IMR-90 (cell line): ENCODE results near the gene HOGA1. TPM values are rescaled to one million over a fixed set of nuclear protein-coding genes. Genes with fewer than 3 reads are reported as not detected.

Source experiments
- ATAC-seq: fragments of 200-7000 bp; cut with Tn5 transposase; 2 replicates; pipeline ENCODE4 v1.9.1; 2020; ENCODE audit warnings: low read depth, mild to moderate bottlenecking, moderate library complexity
- BruUV-seq: library from RNA; stranded (reverse); fragments of 400-500 nt; replicated peaks from 2 replicates; lab custom pipeline; 2021; lab: Mats Ljungman, UMichigan
- CTCF ChIA-PET: fragments of 300-600 bp; formaldehyde crosslinking; extraction: SDS; loops from one replicate; lab custom pipeline; 2021; ENCODE audit warnings: antibody characterized with exemption; lab: Yijun Ruan, JAX
- POLR2A ChIA-PET: fragments of 300-600 bp; sonication (Branson Sonifier 250); formaldehyde crosslinking; loops from one replicate; lab custom pipeline; 2022; ENCODE audit warnings: antibody characterized with exemption; ENCODE audit not compliant: unreplicated experiment; lab: Charles Lee
- DNase-seq: peaks from one replicate; pipeline ENCODE4 v3.0.0; 2013
- H2AFZ ChIP-seq: replicated peaks from 2 replicates; pipeline ENCODE3; 2013; ENCODE audit warnings: low read length, mild to moderate bottlenecking; ENCODE audit not compliant: poor library complexity
- H2AK5ac ChIP-seq: 2 replicates; pipeline ENCODE4 v1.6.1; 2013; ENCODE audit warnings: low read depth, low read length, inconsistent platforms
- H2AK9ac ChIP-seq: replicated peaks from 2 replicates; pipeline ENCODE3; 2013; ENCODE audit warnings: mild to moderate bottlenecking, low read depth, low read length, moderate library complexity; ENCODE audit not compliant: poor library complexity
- H2BK120ac ChIP-seq: 2 replicates; pipeline ENCODE4 v1.6.1; 2013; ENCODE audit warnings: low read depth, low read length, inconsistent platforms
- H2BK15ac ChIP-seq: 3 replicates; pipeline ENCODE4 v1.6.1; 2013; ENCODE audit warnings: low read depth, low read length, inconsistent platforms
- H2BK20ac ChIP-seq: 2 replicates; pipeline ENCODE4 v1.6.1; 2013; ENCODE audit warnings: low read depth, mild to moderate bottlenecking, inconsistent platforms, low read length, moderate library complexity
- H2BK5ac ChIP-seq: 2 replicates; pipeline ENCODE4 v1.6.1; 2013; ENCODE audit warnings: mild to moderate bottlenecking, low read depth, low read length, inconsistent platforms; ENCODE audit not compliant: poor library complexity, severe bottlenecking
- H3K14ac ChIP-seq: replicated peaks from 2 replicates; pipeline ENCODE4 v1.6.1; 2013; ENCODE audit warnings: low read depth, low read length, inconsistent platforms
- H3K18ac ChIP-seq: 2 replicates; pipeline ENCODE4 v1.6.1; 2013; ENCODE audit warnings: low read depth, low read length, control low read depth
- H3K23ac ChIP-seq: 2 replicates; pipeline ENCODE4 v1.6.1; 2013; ENCODE audit warnings: low read depth, low read length, inconsistent platforms
- H3K27ac ChIP-seq: 2 replicates; pipeline ENCODE4 v1.5.1; 2013; ENCODE audit warnings: mild to moderate bottlenecking, control low read depth, low read length; ENCODE audit not compliant: insufficient read depth
- H3K27me3 ChIP-seq: 2 replicates; pipeline ENCODE4 v1.6.1; 2013; ENCODE audit warnings: low read length; ENCODE audit not compliant: control insufficient read depth, insufficient read depth
- H3K36me3 ChIP-seq: 2 replicates; pipeline ENCODE4 v1.6.1; 2013; ENCODE audit warnings: low read length, mixed read lengths; ENCODE audit not compliant: control insufficient read depth, insufficient read depth
- H3K4ac ChIP-seq: 2 replicates; pipeline ENCODE4 v1.6.1; 2013; ENCODE audit warnings: low read depth, low read length, inconsistent platforms
- H3K4me1 ChIP-seq: 2 replicates; pipeline ENCODE4 v1.6.1; 2013; ENCODE audit warnings: low read length, mixed read lengths; ENCODE audit not compliant: control insufficient read depth, insufficient read depth
- H3K4me2 ChIP-seq: 2 replicates; pipeline ENCODE4 v1.6.1; 2013; ENCODE audit warnings: low read depth, mild to moderate bottlenecking, control low read depth, low read length, moderate library complexity
- H3K4me3 ChIP-seq: 2 replicates; pipeline ENCODE4 v1.5.1; 2013; ENCODE audit warnings: low read depth, mild to moderate bottlenecking, control low read depth, low read length, moderate library complexity; ENCODE audit not compliant: insufficient read depth
- H3K56ac ChIP-seq: 2 replicates; pipeline ENCODE4 v1.6.1; 2013; ENCODE audit warnings: low read length, inconsistent platforms; ENCODE audit not compliant: insufficient read depth; ENCODE audit errors: extremely low read depth
- H3K79me1 ChIP-seq, 2 experiments: 2 replicates each; pipeline ENCODE4 v1.6.1; 2013; ENCODE audit warnings: low read length in 2 of 2, inconsistent platforms in 1 of 2, low read depth in 1 of 2
- H3K9ac ChIP-seq: 2 replicates; pipeline ENCODE4 v1.6.1; 2013; ENCODE audit warnings: low read depth, low read length, control low read depth
- H3K9me1 ChIP-seq: 2 replicates; pipeline ENCODE4 v1.6.1; 2013; ENCODE audit warnings: low read length, inconsistent platforms; ENCODE audit not compliant: insufficient read depth
- H3K9me3 ChIP-seq: 2 replicates; pipeline ENCODE4 v1.6.1; 2013; ENCODE audit warnings: low read length; ENCODE audit not compliant: control insufficient read depth, insufficient read depth
- H4K20me1 ChIP-seq: 2 replicates; pipeline ENCODE4 v1.6.1; 2013; ENCODE audit warnings: low read length, inconsistent platforms; ENCODE audit not compliant: insufficient read depth
- H4K5ac ChIP-seq: 2 replicates; pipeline ENCODE4 v1.6.1; 2013; ENCODE audit warnings: mild to moderate bottlenecking, low read depth, low read length, control low read depth
- H4K8ac ChIP-seq, 2 experiments: 2 replicates each; pipeline ENCODE4 v1.6.1; 2013; ENCODE audit warnings: low read depth in 2 of 2, low read length in 2 of 2, control low read depth in 1 of 2, inconsistent platforms in 1 of 2
- H4K91ac ChIP-seq: 2 replicates; pipeline ENCODE4 v1.6.1; 2013; ENCODE audit warnings: low read depth, low read length, inconsistent platforms; ENCODE audit not compliant: insufficient read depth
- BHLHE40 ChIP-seq: fragments of 150-350 bp; IDR thresholded peaks from 2 replicates; pipeline ENCODE4 v1.6.1; 2016; ENCODE audit warnings: mild to moderate bottlenecking, low read depth, low read length
- CEBPB ChIP-seq: IDR thresholded peaks from 2 replicates; pipeline ENCODE4 v1.6.1; 2012; ENCODE audit warnings: low read depth, low read length, improper control_type of control experiment
- CHD1 ChIP-seq: IDR thresholded peaks from 2 replicates; pipeline ENCODE4 v1.6.1; 2012; ENCODE audit warnings: low read depth, low read length, improper control_type of control experiment
- FOS ChIP-seq: fragments of 150-350 bp; IDR thresholded peaks from 2 replicates; pipeline ENCODE4 v1.6.1; 2016; ENCODE audit warnings: low read depth, low read length
- MAFK ChIP-seq: IDR thresholded peaks from 2 replicates; pipeline ENCODE4 v1.6.1; 2012; ENCODE audit warnings: low read depth, low read length, improper control_type of control experiment
- MXI1 ChIP-seq: IDR thresholded peaks from 2 replicates; pipeline ENCODE4 v1.6.1; 2012; ENCODE audit warnings: low read depth, mild to moderate bottlenecking, low read length, moderate library complexity, borderline replicate concordance
- POLR2A ChIP-seq: IDR thresholded peaks from 2 replicates; pipeline ENCODE4 v1.6.1; 2012; ENCODE audit warnings: mild to moderate bottlenecking, low read depth, low read length
- WGBS, 2 experiments: methylation state at CpG; one replicate each; pipeline versions ENCODE4 v1.1.5 to v1.1.7; 2013; ENCODE audit warnings: missing lambda C conversion rate in 2 of 2; ENCODE audit not compliant: insufficient read length in 1 of 2; ENCODE audit errors: extremely low coverage in 2 of 2; 5-methylcytosine and 5-hydroxymethylcytosine counted together
- dilution Hi-C: fragments of 300-500 bp; cut with HindIII; formaldehyde crosslinking; loops from one replicate; pipeline ENCODE4 v1.14.3; 2018; ENCODE audit warnings: low sequenced_read_pairs; ENCODE audit not compliant: unreplicated experiment
- in situ Hi-C: fragments of 300-500 bp; cut with MboI; formaldehyde crosslinking; loops from 3 replicates; pipeline ENCODE4 v1.14.3; 2019; ENCODE audit warnings: low sequenced_read_pairs, inconsistent platforms, mixed read lengths
- intact Hi-C: fragments of 100-400 bp; cut with micrococcal nuclease; formaldehyde crosslinking; loops from 2 replicates; pipeline ENCODE4 v1.10.0; 2022
- polyA plus RNA-seq, 3 experiments: library from polyadenylated mRNA; depleted of rRNA; stranded (reverse); fragments of >200 nt; gene quantifications; 2 replicates each; pipeline ENCODE4 v1.2.3, GENCODE V29; 2012; ENCODE audit warnings: low replicate concordance in 1 of 3
- total RNA-seq: library from RNA; depleted of rRNA; stranded (reverse); fragments of >200 nt; gene quantifications from 2 replicates; pipeline ENCODE4 v1.2.3, GENCODE V29; 2012
- TF ChIP-seq, protein P1 (sequence below): conservative IDR thresholded peaks from 2 replicates; pipeline ENCODE4 v1.5.1; 2012; ENCODE audit warnings: mild to moderate bottlenecking, low read depth, low read length, improper control_type of control experiment
- TF ChIP-seq, protein P2 (sequence below): fragments of 150-350 bp; IDR thresholded peaks from 2 replicates; pipeline ENCODE4 v1.6.1; 2017; ENCODE audit warnings: mild to moderate bottlenecking, antibody characterized with exemption, low read length, low read depth
- TF ChIP-seq, protein P3 (sequence below): fragments of 150-350 bp; IDR thresholded peaks from 2 replicates; pipeline ENCODE4 v1.6.1; 2016; ENCODE audit warnings: low read depth, mild to moderate bottlenecking, low read length, moderate library complexity, borderline replicate concordance

The HOGA1 gene
- total and polyA plus RNA-seq, 2 of the 4 experiments (the other 2 are of a cell fraction) = 0.36 to 0.41 TPM

DNA sequence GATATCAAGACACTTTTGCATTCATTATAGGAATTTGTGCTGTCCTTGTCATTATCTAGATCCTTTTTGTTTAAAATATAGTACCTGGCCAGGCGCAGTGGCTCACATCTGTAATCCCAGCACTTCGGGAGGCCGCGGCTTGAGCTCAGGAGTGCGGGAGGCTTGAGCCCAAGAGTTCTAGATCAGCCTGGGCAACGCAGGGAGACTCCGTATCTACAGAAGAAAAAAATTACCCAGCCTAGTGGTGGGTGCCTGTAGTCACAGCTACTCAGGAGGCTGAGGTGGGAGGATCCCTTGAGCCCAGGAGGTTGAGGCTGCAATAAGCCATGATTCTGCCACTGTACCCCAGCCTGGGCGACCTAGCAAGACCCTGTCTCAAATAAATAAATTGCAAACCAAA is 49.7 kb downstream of the HOGA1 start:
- peaks cover 3 to 22% of the 10 kb centered on the region in 2 experiments; a peak in 3 of 4 replicates for H3K79me1 ChIP-seq
- peaks cover 7% of the 10 kb centered on the region for H3K9me1 ChIP-seq
- peak overlapping the region; percentile 66; the same call in 1 of the 2 replicates for H4K91ac ChIP-seq
- ChIA-PET POLR2A (no interaction called here), CTCF (no interaction called here)
- H3K14ac ChIP-seq = no peak overlapping the region
- no peak overlapping the region for H2BK15ac ChIP-seq
- H3K56ac ChIP-seq = no peak overlapping the region
- in situ Hi-C loops = no loop called here
- no CpG with 5 or more reads among the region's 8 CpGs for WGBS, 2 experiments
- no peak for DNase-seq
- dilution Hi-C loops = no loop called here
- H2AFZ ChIP-seq = peak overlapping the region; percentile 97
- H3K18ac ChIP-seq = no peak overlapping the region
- H4K20me1 ChIP-seq = no peaks in the 10 kb centered on the region
- H2BK120ac ChIP-seq = peak overlapping the region; percentile 80; the same call in 1 of the 2 replicates
- no peaks in the 10 kb centered on the region for H3K27me3 ChIP-seq
- peak overlapping the region; percentile 84 for H4K5ac ChIP-seq
- no peak overlapping the region for H3K23ac ChIP-seq
- peak overlapping the region; percentile 58 to 98 for H4K8ac ChIP-seq
- no peaks in the 10 kb centered on the region for H3K36me3 ChIP-seq
- 0 out of 2 replicates have a peak overlapping the region, but pooled peaks have one; percentile 53 for H2BK20ac ChIP-seq
- intact Hi-C loops = no loop called here
- no peak for ATAC-seq
- TF ChIP-seq POLR2A = no peak
- no peak for TF ChIP-seq CEBPB
- TF ChIP-seq, protein P1, sequence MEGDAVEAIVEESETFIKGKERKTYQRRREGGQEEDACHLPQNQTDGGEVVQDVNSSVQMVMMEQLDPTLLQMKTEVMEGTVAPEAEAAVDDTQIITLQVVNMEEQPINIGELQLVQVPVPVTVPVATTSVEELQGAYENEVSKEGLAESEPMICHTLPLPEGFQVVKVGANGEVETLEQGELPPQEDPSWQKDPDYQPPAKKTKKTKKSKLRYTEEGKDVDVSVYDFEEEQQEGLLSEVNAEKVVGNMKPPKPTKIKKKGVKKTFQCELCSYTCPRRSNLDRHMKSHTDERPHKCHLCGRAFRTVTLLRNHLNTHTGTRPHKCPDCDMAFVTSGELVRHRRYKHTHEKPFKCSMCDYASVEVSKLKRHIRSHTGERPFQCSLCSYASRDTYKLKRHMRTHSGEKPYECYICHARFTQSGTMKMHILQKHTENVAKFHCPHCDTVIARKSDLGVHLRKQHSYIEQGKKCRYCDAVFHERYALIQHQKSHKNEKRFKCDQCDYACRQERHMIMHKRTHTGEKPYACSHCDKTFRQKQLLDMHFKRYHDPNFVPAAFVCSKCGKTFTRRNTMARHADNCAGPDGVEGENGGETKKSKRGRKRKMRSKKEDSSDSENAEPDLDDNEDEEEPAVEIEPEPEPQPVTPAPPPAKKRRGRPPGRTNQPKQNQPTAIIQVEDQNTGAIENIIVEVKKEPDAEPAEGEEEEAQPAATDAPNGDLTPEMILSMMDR = no peak
- TF ChIP-seq, protein P2, sequence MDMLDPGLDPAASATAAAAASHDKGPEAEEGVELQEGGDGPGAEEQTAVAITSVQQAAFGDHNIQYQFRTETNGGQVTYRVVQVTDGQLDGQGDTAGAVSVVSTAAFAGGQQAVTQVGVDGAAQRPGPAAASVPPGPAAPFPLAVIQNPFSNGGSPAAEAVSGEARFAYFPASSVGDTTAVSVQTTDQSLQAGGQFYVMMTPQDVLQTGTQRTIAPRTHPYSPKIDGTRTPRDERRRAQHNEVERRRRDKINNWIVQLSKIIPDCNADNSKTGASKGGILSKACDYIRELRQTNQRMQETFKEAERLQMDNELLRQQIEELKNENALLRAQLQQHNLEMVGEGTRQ = no peak
- TF ChIP-seq MXI1 = no peak
- TF ChIP-seq, protein P3, sequence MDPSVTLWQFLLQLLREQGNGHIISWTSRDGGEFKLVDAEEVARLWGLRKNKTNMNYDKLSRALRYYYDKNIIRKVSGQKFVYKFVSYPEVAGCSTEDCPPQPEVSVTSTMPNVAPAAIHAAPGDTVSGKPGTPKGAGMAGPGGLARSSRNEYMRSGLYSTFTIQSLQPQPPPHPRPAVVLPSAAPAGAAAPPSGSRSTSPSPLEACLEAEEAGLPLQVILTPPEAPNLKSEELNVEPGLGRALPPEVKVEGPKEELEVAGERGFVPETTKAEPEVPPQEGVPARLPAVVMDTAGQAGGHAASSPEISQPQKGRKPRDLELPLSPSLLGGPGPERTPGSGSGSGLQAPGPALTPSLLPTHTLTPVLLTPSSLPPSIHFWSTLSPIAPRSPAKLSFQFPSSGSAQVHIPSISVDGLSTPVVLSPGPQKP = no peak
- no peak for TF ChIP-seq MAFK
- no peak for TF ChIP-seq CHD1
- TF ChIP-seq BHLHE40 = no peak
- TF ChIP-seq FOS = no peak
- H3K9ac ChIP-seq = no peak overlapping the region
- peak overlapping the region; percentile 1 for H2AK9ac ChIP-seq
- H2BK5ac ChIP-seq = no peak overlapping the region
- H3K4me2 ChIP-seq = peak overlapping the region; percentile 81
- peaks cover 9% of the 10 kb centered on the region for H3K4me1 ChIP-seq
- H3K27ac ChIP-seq = no peak overlapping the region
- H3K4me3 ChIP-seq = no peak overlapping the region
- no peaks in the 10 kb centered on the region for H3K9me3 ChIP-seq
- no peak overlapping the region; the same call in 1 of the 2 replicates for H2AK5ac ChIP-seq
- peak overlapping the region; percentile 79; the same call in 1 of the 2 replicates for H3K4ac ChIP-seq
- BruUV-seq = no TSS peak
